Activated CD8-positive, alpha-beta memory T cell treated with anti-CD3 and anti-CD28 coated beads, Interleukin-2, amount 10 ng/mL, durations not matched to agents 7 days and 5 days (primary cell): ENCODE data around the gene N4BP2L2. TPM values are rescaled to one million over a fixed set of nuclear protein-coding genes. Genes with fewer than 3 reads are reported as not detected.

Experiments
- ATAC-seq: fragments of 150-1000 bp; cut with Tn5 transposase; one replicate; pipeline ENCODE4 v1.10.0; 2021; ENCODE audit warnings: moderate library complexity
- CTCF ChIA-PET: fragments of 350-600 bp; sonication (Branson Sonifier 250); formaldehyde crosslinking; loops from one replicate; lab custom pipeline; 2021; ENCODE audit warnings: antibody characterized with exemption; lab: Charles Lee
- DNase-seq: peaks from one replicate; pipeline ENCODE4 v3.0.0-alpha.2; 2020
- H3K27ac Mint-ChIP-seq: one replicate; pipeline ENCODE4 v1.8.0; 2021; ENCODE audit warnings: mild to moderate bottlenecking, mixed read lengths
- H3K27me3 Mint-ChIP-seq: one replicate; pipeline ENCODE4 v1.8.0; 2021; ENCODE audit warnings: mixed read lengths
- H3K36me3 Mint-ChIP-seq: one replicate; pipeline ENCODE4 v1.8.0; 2021; ENCODE audit warnings: mild to moderate bottlenecking, mixed read lengths
- H3K4me1 Mint-ChIP-seq: one replicate; pipeline ENCODE4 v1.8.0; 2021; ENCODE audit warnings: mixed read lengths
- H3K4me3 Mint-ChIP-seq: one replicate; pipeline ENCODE4 v1.8.0; 2021; ENCODE audit warnings: mild to moderate bottlenecking, moderate library complexity, mixed read lengths
- H3K9me3 Mint-ChIP-seq: one replicate; pipeline ENCODE4 v1.8.0; 2022; ENCODE audit warnings: low read depth, mixed read lengths
- total RNA-seq, 2 experiments: library from RNA; stranded (reverse); gene quantifications; one replicate each; pipeline ENCODE4 v1.2.3, GENCODE V29; 2021

N4BP2L2 gene
- total RNA-seq, 2 experiments from 2014 or later, result 87.9 to 112 TPM

DNA sequence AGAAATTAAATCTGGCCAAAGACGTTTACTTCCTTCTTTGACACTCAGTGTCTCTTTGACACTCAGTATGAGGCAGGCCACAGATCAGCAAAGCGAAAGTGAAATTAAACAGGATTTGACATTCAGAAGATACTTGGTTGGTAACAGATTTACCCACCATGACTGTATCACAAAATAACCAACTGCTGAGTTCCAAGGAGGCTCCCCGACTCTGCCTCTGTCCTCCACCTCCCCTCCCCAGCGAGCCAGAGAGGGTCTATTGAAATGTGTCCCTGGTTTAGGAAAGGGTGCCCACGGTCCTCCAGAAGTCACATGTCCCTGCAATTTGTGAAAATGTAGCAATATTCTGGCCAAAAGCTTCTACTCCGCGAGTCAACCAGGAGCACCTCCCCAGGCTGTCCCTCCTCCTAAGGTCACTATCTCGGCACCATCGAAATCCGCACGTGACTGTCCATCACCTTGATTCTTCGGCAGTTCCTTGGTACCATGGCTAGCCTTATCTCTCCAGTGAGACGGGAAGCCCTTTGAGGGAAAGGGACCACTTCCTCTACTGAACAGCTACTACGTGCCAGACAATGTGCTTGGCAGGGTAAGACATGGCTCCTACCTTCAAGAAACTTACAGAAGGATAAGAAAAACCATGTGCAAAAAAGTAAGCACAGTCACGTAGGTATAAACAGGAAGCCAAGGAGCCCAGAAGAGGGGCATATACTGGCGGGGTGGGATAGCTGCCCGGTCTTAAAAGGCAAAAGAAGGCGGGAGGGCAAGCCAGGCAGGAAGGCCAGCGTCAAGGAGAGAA is 112.2 kb downstream of the N4BP2L2 start:
- DNase-seq, result peak; percentile 76
- CTCF ChIA-PET, result interaction anchor here (0.9 to 2.4 kb wide), 5 partner anchors 33 to 160 kb away, joined by 3 to 10 read pairs (median 5); partner anchors contain the start of genes BRCA2, PDS5B and ZAR1L
- Mint-ChIP-seq H3K9me3 (peaks cover 6% of the 10 kb centered on the region), H3K27me3 (no peaks in the 10 kb centered on the region), H3K4me3 (peak overlapping the region; percentile 97), H3K36me3 (peaks cover 42% of the 10 kb centered on the region), H3K27ac (peak overlapping the region; percentile 99), H3K4me1 (peaks cover 33% of the 10 kb centered on the region)
- ATAC-seq, result peak; percentile 68

GRCh38 chr13:32425158-32425557 is 113.4 kb downstream of the N4BP2L2 start:
- CTCF ChIA-PET, result interaction anchor here (1.1 to 2.0 kb wide), 2 partner anchors 44 to 161 kb away, joined by 3 to 7 read pairs; partner anchors contain the start of gene PDS5B
- H3K27me3 Mint-ChIP-seq, result no peaks in the 10 kb centered on the region
- H3K4me3 Mint-ChIP-seq, result peak overlapping the region; percentile 97
- peaks cover 52% of the 10 kb centered on the region for H3K36me3 Mint-ChIP-seq
- H3K27ac Mint-ChIP-seq, result peak overlapping the region; percentile 99
- peaks cover 32% of the 10 kb centered on the region for H3K4me1 Mint-ChIP-seq
- ATAC-seq (no peak), DNase-seq (no peak)
- H3K9me3 Mint-ChIP-seq, result peaks cover 10% of the 10 kb centered on the region

GRCh38 chr13:32423592-32423991 is 115.0 kb downstream of the N4BP2L2 start:
- Mint-ChIP-seq H3K4me1 (peaks cover 23% of the 10 kb centered on the region), H3K4me3 (no peak overlapping the region), H3K27me3 (no peaks in the 10 kb centered on the region), H3K27ac (no peak overlapping the region), H3K36me3 (peaks cover 64% of the 10 kb centered on the region), H3K9me3 (peaks cover 20% of the 10 kb centered on the region)
- CTCF ChIA-PET, result interaction anchor here (1.0 to 1.5 kb wide), 4 partner anchors 9 to 162 kb away, joined by 3 to 4 read pairs (median 3); partner anchors contain the start of genes BRCA2 and PDS5B
- ATAC-seq (no peak), DNase-seq (no peak)

GRCh38 chr13:32419862-32420261 is 118.7 kb downstream of the N4BP2L2 start:
- Mint-ChIP-seq H3K4me3 (no peak overlapping the region), H3K27me3 (no peaks in the 10 kb centered on the region), H3K9me3 (peaks cover 20% of the 10 kb centered on the region), H3K36me3 (peaks cover 67% of the 10 kb centered on the region), H3K27ac (no peak overlapping the region), H3K4me1 (peaks cover 8% of the 10 kb centered on the region)
- CTCF ChIA-PET, result no interaction called here
- DNase-seq (no peak), ATAC-seq (no peak)

DNA sequence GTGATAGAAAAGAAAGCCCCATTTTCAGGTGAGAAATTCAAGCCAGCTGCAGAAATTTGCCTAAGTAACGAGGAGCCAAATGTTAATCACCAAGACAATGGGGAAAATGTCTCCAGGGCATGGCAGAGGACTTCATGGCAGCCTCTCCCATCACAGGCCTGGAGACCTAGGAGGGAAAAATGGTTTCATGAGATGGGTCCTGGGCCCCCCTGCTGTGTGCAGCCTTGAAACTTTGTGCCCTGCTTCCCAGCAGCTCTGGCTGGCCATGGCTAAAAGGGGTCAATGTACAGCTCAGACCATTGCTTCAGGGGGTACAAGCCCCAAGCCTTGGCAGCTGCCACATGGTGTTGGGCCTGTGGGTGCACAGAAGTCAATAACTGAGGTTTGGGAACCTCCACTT is 120.6 kb downstream of the N4BP2L2 start:
- CTCF ChIA-PET, result no interaction called here
- Mint-ChIP-seq H3K9me3 (peaks cover 20% of the 10 kb centered on the region), H3K27me3 (no peaks in the 10 kb centered on the region), H3K4me3 (no peak overlapping the region), H3K36me3 (peaks cover 54% of the 10 kb centered on the region), H3K27ac (no peak overlapping the region), H3K4me1 (no peaks in the 10 kb centered on the region)
- no peak for ATAC-seq
- no peak for DNase-seq

- CTCF ChIA-PET, result interaction anchor here (1.0 to 1.3 kb wide), 5 partner anchors 9 to 51 kb away, joined by 3 to 6 read pairs (median 4); no protein-coding TSS in a partner anchor
- H3K27me3 Mint-ChIP-seq, result no peaks in the 10 kb centered on the region
- H3K9me3 Mint-ChIP-seq, result peaks cover 8% of the 10 kb centered on the region
- DNase-seq, result peak; percentile 54
- H3K27ac Mint-ChIP-seq, result no peak overlapping the region
- H3K36me3 Mint-ChIP-seq, result peaks cover 34% of the 10 kb centered on the region
- no peaks in the 10 kb centered on the region for H3K4me1 Mint-ChIP-seq
- peak; percentile 70 for ATAC-seq
- H3K4me3 Mint-ChIP-seq, result no peak overlapping the region
Observed at GRCh38 chr13:32415019-32415418, 123.6 kb downstream of the N4BP2L2 start.

DNA sequence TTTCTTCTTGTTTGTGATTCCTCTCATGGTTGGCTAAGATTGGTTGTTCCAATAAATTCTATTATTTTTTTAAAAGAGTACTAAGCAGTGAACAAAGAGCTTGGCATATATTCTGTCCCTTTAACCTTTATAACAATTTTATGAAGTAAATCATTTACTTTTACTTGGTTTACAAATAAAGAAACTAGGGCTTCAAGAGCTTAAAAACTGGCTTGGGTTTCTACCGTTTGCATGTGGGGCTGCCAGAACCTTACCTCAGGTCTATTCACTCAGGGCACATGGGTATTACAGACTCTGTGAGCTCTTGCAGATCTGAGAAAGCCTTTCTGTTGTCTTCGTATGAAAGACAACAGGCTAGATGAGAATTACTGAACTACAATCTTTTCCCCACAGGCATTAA is 124.0 kb downstream of the N4BP2L2 start:
- peaks cover 5% of the 10 kb centered on the region for H3K9me3 Mint-ChIP-seq
- no peaks in the 10 kb centered on the region for H3K27me3 Mint-ChIP-seq
- H3K4me3 Mint-ChIP-seq, result no peak overlapping the region
- CTCF ChIA-PET, result interaction anchor here (1.0 to 1.3 kb wide), 5 partner anchors 9 to 50 kb away, joined by 3 to 6 read pairs (median 4); no protein-coding TSS in a partner anchor
- H3K36me3 Mint-ChIP-seq, result peaks cover 30% of the 10 kb centered on the region
- ATAC-seq (no peak), DNase-seq (no peak)
- no peak overlapping the region for H3K27ac Mint-ChIP-seq
- H3K4me1 Mint-ChIP-seq, result peaks cover 2% of the 10 kb centered on the region

DNA sequence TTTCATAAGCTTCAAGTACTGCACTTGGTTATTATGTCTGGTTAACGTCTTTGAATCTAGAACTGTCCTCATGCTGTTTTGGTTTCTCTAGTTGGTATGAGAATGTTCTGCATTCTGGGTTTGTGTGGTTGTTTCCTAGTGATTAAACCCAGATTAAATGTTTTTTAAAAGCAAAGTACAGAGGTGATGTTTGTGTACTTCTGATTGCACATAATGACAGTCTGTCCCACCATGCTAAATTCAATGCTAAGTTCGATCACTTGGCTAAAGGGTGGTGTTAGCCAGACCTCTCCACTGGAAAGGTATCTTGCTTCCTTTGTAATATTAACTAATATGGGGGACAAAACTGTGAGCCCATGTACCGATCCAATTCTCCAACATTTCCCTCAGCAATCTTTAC is 125.3 kb downstream of the N4BP2L2 start:
- Mint-ChIP-seq H3K36me3 (peaks cover 23% of the 10 kb centered on the region), H3K27ac (no peak overlapping the region), H3K27me3 (no peaks in the 10 kb centered on the region), H3K4me1 (peaks cover 9% of the 10 kb centered on the region), H3K9me3 (no peaks in the 10 kb centered on the region), H3K4me3 (no peak overlapping the region)
- CTCF ChIA-PET, result interaction anchor here (1.0 kb wide), 1 partner anchor 15 kb away, joined by 3 read pairs; no protein-coding TSS in a partner anchor
- no peak for ATAC-seq
- no peak for DNase-seq

GRCh38 chr13:32409561-32410421 is 128.8 kb downstream of the N4BP2L2 start:
- H3K27ac Mint-ChIP-seq, result no peak overlapping the region
- H3K36me3 Mint-ChIP-seq, result peaks cover 26% of the 10 kb centered on the region
- H3K9me3 Mint-ChIP-seq, result no peaks in the 10 kb centered on the region
- ATAC-seq (no peak), DNase-seq (no peak)
- H3K27me3 Mint-ChIP-seq, result no peaks in the 10 kb centered on the region
- peaks cover 17% of the 10 kb centered on the region for H3K4me1 Mint-ChIP-seq
- H3K4me3 Mint-ChIP-seq, result no peak overlapping the region
- CTCF ChIA-PET, result interaction anchor here (1.4 to 1.6 kb wide), 2 partner anchors 16 to 19 kb away, joined by 3 to 4 read pairs; no protein-coding TSS in a partner anchor

DNA sequence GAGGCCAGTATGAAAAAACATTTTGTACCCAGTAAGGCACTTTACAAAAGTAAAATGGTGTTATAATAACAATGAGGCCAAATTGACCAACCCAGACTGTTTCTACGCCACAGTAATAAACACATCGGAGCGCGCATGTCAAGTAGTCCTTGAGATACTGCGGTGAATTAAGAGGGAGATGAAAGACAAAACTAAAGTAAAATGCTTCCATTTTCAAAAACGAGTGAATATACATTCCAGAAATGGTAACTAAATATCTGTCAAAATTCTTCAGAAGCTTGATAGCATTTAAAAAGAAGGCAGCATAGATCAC is 129.6 kb downstream of the N4BP2L2 start:
- ATAC-seq (no peak), DNase-seq (no peak)
- Mint-ChIP-seq H3K27ac (no peak overlapping the region), H3K4me3 (no peak overlapping the region), H3K36me3 (peaks cover 26% of the 10 kb centered on the region), H3K9me3 (no peaks in the 10 kb centered on the region), H3K4me1 (peaks cover 17% of the 10 kb centered on the region), H3K27me3 (no peaks in the 10 kb centered on the region)
- CTCF ChIA-PET, result interaction anchor here (1.4 to 1.6 kb wide), 2 partner anchors 15 to 18 kb away, joined by 3 to 4 read pairs; no protein-coding TSS in a partner anchor

GRCh38 chr13:32408296-32409000 is 130.1 kb downstream of the N4BP2L2 start:
- peaks cover 26% of the 10 kb centered on the region for H3K36me3 Mint-ChIP-seq

GRCh38 chr13:32407854-32408253 is 130.7 kb downstream of the N4BP2L2 start:
- CTCF ChIA-PET, result interaction anchor here (0.9 to 1.2 kb wide), 2 partner anchors 35 to 61 kb away, joined by 3 read pairs; no protein-coding TSS in a partner anchor
- Mint-ChIP-seq H3K27ac (peak overlapping the region; percentile 69), H3K4me3 (peak overlapping the region; percentile 26), H3K9me3 (no peaks in the 10 kb centered on the region), H3K36me3 (peaks cover 29% of the 10 kb centered on the region), H3K4me1 (peaks cover 17% of the 10 kb centered on the region), H3K27me3 (no peaks in the 10 kb centered on the region)
- DNase-seq (peak; percentile 45), ATAC-seq (peak; percentile 79)

More at GRCh38 chr13:32408296-32409000, 130.1 kb downstream of the N4BP2L2 start:
- Mint-ChIP-seq H3K4me1 (peaks cover 17% of the 10 kb centered on the region), H3K9me3 (no peaks in the 10 kb centered on the region), H3K27me3 (no peaks in the 10 kb centered on the region), H3K27ac (peak overlapping the region; percentile 69), H3K4me3 (peak overlapping the region; percentile 26)
- CTCF ChIA-PET, result interaction anchor here (0.9 to 1.4 kb wide), 3 partner anchors 17 to 60 kb away, joined by 3 read pairs; no protein-coding TSS in a partner anchor
- ATAC-seq (peak; percentile 23), DNase-seq (no peak)
